ENCODE data around the gene ANO5. TPM values are rescaled to one million over a fixed set of nuclear protein-coding genes. Genes with fewer than 3 reads are reported as not detected.

Gene ANO5
- total and polyA plus RNA-seq, 7 donors = 0.23 to 16.8 (median 10.8) TPM

- 53 to 60% methylated on average over 4 of the region's 4 CpGs for WGBS, 2 donors
- no peak for TF ChIP-seq POLR2AphosphoS5 (IDR thresholded peaks at IDR 0.05)
- no peak for TF ChIP-seq CTCF (IDR thresholded peaks at IDR 0.05)
- no peak for TF ChIP-seq EP300 (IDR thresholded peaks at IDR 0.05)
- TF ChIP-seq POLR2A (IDR thresholded peaks at IDR 0.05) = no peak
- DNase-seq = no peak
- no peaks in the 10 kb centered on the region for H3K36me3 ChIP-seq
- H3K27me3 ChIP-seq = peaks cover 0 to 5% (median 0%) of the 10 kb centered on the region in 3 donors
- H3K9me3 ChIP-seq = no peaks in the 10 kb centered on the region
- no peaks in the 10 kb centered on the region for H3K4me1 ChIP-seq
- H3K4me3 ChIP-seq = no peak overlapping the region
- H3K27ac ChIP-seq = no peak overlapping the region
- intact Hi-C loops (cut with DNase I) = no loop called here
These were observed 138.9 kb downstream of the ANO5 start for GRCh38 chr11:22331771-22332170.

Other genes starting within 250 kb of the ANO5 start
- gene SLC17A6, start 145.3 kb downstream of the ANO5 start, total RNA-seq = not detected
- not detected for gene SLC17A6, start 145.3 kb downstream of the ANO5 start, polyA plus RNA-seq

Data from sigmoid colon (tissue), 7 donors.